Mesothelial cell of epicardium (in vitro differentiated cells): ENCODE measurements around the gene BRI3. TPM values are rescaled to one million over a fixed set of nuclear protein-coding genes. Genes with fewer than 3 reads are reported as not detected.

Source experiments
- DNase-seq, 2 experiments: peaks; one replicate each; pipeline ENCODE4 v3.0.0; 2021; ENCODE audit warnings: low spot score in 2 of 2; ENCODE audit not compliant: unreplicated experiment in 2 of 2
- H3K27ac Mint-ChIP-seq: 2 replicates; pipeline ENCODE4 v1.8.0; 2021; ENCODE audit warnings: mixed read lengths
- H3K27me3 Mint-ChIP-seq: 2 replicates; pipeline ENCODE4 v1.8.0; 2021; ENCODE audit warnings: low read depth, mixed read lengths
- H3K36me3 Mint-ChIP-seq: 2 replicates; pipeline ENCODE4 v1.8.0; 2021; ENCODE audit warnings: mixed read lengths
- H3K4me1 Mint-ChIP-seq: 2 replicates; pipeline ENCODE4 v1.8.0; 2021; ENCODE audit warnings: mixed read lengths
- H3K4me3 Mint-ChIP-seq: 2 replicates; pipeline ENCODE4 v1.8.0; 2021; ENCODE audit warnings: mild to moderate bottlenecking, moderate library complexity, mixed read lengths
- H3K9me3 Mint-ChIP-seq: 2 replicates; pipeline ENCODE4 v1.8.0; 2021; ENCODE audit warnings: mixed read lengths
- total RNA-seq: library from RNA; stranded (reverse); gene quantifications from 3 replicates; pipeline ENCODE4 v1.2.1, GENCODE V29; 2021
- TF ChIP-seq, protein P1 (sequence below): fragments of 200-600 bp; sonication (generic); IDR thresholded peaks from one replicate; pipeline ENCODE4 v1.5.0; 2021; ENCODE audit warnings: antibody characterized with exemption; ENCODE audit not compliant: unreplicated experiment

The BRI3 gene
- total RNA-seq, 1 donor from 2014 or later = 113 TPM

DNA sequence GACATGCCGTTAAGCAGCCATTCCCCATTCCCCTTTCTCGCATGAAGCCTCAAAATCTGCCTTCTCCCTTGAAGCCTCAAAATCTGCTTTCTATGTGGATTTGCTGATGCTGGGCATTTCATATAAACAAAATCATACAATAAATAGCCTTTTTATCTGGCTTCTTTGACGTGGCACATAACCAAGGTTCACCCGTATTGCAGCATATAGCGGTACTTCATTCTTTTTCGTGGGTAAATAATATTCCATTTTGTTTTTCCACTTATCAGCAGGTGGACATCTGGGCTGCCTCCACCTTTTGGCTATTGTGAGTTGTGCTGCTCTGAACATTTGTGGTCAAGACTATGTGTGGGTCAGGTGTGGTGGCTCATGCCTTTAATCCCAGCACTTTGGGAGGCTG, 57.0 kb downstream of the BRI3 start:
- DNase-seq = no peak
- Mint-ChIP-seq H3K27me3 (no peaks in the 10 kb centered on the region), H3K27ac (no peak overlapping the region), H3K4me1 (no peaks in the 10 kb centered on the region), H3K9me3 (peaks cover 7% of the 10 kb centered on the region), H3K36me3 (peaks cover 10% of the 10 kb centered on the region), H3K4me3 (no peak overlapping the region)
- TF ChIP-seq, protein P1, sequence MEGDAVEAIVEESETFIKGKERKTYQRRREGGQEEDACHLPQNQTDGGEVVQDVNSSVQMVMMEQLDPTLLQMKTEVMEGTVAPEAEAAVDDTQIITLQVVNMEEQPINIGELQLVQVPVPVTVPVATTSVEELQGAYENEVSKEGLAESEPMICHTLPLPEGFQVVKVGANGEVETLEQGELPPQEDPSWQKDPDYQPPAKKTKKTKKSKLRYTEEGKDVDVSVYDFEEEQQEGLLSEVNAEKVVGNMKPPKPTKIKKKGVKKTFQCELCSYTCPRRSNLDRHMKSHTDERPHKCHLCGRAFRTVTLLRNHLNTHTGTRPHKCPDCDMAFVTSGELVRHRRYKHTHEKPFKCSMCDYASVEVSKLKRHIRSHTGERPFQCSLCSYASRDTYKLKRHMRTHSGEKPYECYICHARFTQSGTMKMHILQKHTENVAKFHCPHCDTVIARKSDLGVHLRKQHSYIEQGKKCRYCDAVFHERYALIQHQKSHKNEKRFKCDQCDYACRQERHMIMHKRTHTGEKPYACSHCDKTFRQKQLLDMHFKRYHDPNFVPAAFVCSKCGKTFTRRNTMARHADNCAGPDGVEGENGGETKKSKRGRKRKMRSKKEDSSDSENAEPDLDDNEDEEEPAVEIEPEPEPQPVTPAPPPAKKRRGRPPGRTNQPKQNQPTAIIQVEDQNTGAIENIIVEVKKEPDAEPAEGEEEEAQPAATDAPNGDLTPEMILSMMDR = no peak

- H3K4me1 Mint-ChIP-seq = no peaks in the 10 kb centered on the region
These were observed 57.6 kb downstream of the BRI3 start for GRCh38 chr7:98339043-98339442.

GRCh38 chr7:98341106-98341505, 59.6 kb downstream of the BRI3 start:
- Mint-ChIP-seq H3K9me3 (peaks cover 7% of the 10 kb centered on the region), H3K27ac (no peak overlapping the region), H3K4me3 (no peak overlapping the region), H3K27me3 (no peaks in the 10 kb centered on the region), H3K4me1 (no peaks in the 10 kb centered on the region), H3K36me3 (peaks cover 12% of the 10 kb centered on the region)
- DNase-seq = no peak
- TF ChIP-seq, protein P1 = no peak

More at GRCh38 chr7:98339043-98339442, 57.6 kb downstream of the BRI3 start:
- DNase-seq = no peak
- Mint-ChIP-seq H3K27ac (no peak overlapping the region), H3K9me3 (peaks cover 7% of the 10 kb centered on the region), H3K36me3 (peaks cover 10% of the 10 kb centered on the region), H3K4me3 (no peak overlapping the region), H3K27me3 (no peaks in the 10 kb centered on the region)
- TF ChIP-seq, protein P1 = no peak

Other genes starting within 250 kb of the BRI3 start
- 22.0 to 23.1 TPM (median 23.0 TPM) in 3 replicates for gene LMTK2, start 174.8 kb upstream of the BRI3 start, total RNA-seq
- 0.57 to 1.0 TPM in 2 of 3 replicates, not detected in the other for gene BHLHA15, start 70.2 kb upstream of the BRI3 start, total RNA-seq
- gene TECPR1, start 29.5 kb upstream of the BRI3 start, total RNA-seq = 35.7 to 38.0 TPM (median 37.0 TPM) in 3 replicates
- 27.2 to 31.0 TPM (median 30.0 TPM) in 3 replicates for gene BAIAP2L1, start 119.4 kb downstream of the BRI3 start, total RNA-seq